Activated T-helper 17 cell treated with anti-CD3 and anti-CD28 coated beads, Interleukin-2, amount 50 U/mL, for 72 hours (primary cell): Measurements from ENCODE around the gene FOLR1. TPM values are rescaled to one million over a fixed set of nuclear protein-coding genes. Genes with fewer than 3 reads are reported as not detected.

ENCODE experiments used
- ATAC-seq: fragments of 150-1000 bp; cut with Tn5 transposase; replicated peaks from 2 replicates; pipeline ENCODE4 v1.10.0; 2021; ENCODE audit warnings: mild to moderate bottlenecking, moderate library complexity
- H3K27ac Mint-ChIP-seq: one replicate; pipeline ENCODE4 v1.8.0; 2022; ENCODE audit warnings: mixed read lengths
- H3K27me3 Mint-ChIP-seq: one replicate; pipeline ENCODE4 v1.8.0; 2022; ENCODE audit warnings: mixed read lengths
- H3K36me3 Mint-ChIP-seq: one replicate; pipeline ENCODE4 v1.8.0; 2022; ENCODE audit warnings: low read depth, mild to moderate bottlenecking, mixed read lengths
- H3K4me1 Mint-ChIP-seq: one replicate; pipeline ENCODE4 v1.8.0; 2022; ENCODE audit warnings: mixed read lengths
- H3K4me3 Mint-ChIP-seq: one replicate; pipeline ENCODE4 v1.8.0; 2022; ENCODE audit warnings: mild to moderate bottlenecking, mixed read lengths
- H3K9me3 Mint-ChIP-seq: one replicate; pipeline ENCODE4 v1.8.0; 2022; ENCODE audit warnings: mixed read lengths
- total RNA-seq, 2 donors: library from RNA; stranded (reverse); gene quantifications; one replicate each; pipeline ENCODE4 v1.2.3, GENCODE V29; 2022

FOLR1 gene
- total RNA-seq, 2 donors from 2014 or later: not detected

DNA sequence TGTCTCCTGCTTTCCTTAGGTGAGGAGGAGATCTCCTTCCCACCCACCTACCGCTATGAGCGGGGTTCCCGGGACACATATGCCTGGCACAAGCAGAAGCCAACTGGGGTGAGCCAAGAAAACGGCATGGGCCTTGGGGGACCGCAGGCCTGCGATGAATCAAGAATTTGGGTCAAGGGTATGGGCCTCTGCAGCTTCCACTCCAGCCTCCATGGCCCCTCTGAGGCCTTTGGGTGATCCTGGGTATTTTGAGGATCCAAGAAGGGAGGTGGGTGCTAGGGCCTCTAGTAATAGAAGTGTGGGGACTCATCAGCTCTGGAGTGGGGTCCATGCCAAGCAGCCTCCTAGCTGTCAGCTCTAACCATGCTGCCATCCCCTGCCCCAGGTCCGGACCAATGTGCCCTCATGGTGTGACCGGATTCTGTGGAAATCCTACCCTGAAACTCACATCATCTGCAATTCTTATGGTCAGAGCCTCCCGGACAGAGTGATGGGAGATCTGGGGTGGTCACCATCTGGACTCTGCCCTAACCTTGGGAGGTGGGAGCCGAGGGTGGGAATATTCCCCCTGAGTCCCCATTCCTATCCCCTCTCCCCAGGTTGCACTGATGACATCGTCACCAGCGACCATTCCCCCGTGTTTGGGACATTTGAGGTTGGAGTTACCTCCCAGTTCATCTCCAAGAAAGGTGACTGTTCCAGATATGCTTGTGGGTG, 41.3 kb downstream of the FOLR1 start:
- Mint-ChIP-seq H3K4me3 (no peak overlapping the region), H3K9me3 (no peaks in the 10 kb centered on the region), H3K27ac (no peak overlapping the region), H3K36me3 (peaks cover 82% of the 10 kb centered on the region), H3K27me3 (no peaks in the 10 kb centered on the region), H3K4me1 (peaks cover 5% of the 10 kb centered on the region)
- no peak for ATAC-seq

GRCh38 chr11:72233773-72234513, 42.0 kb downstream of the FOLR1 start:
- peak overlapping the region; percentile 74 for H3K27ac Mint-ChIP-seq
- peaks cover 5% of the 10 kb centered on the region for H3K4me1 Mint-ChIP-seq
- H3K4me3 Mint-ChIP-seq: no peak overlapping the region
- peaks cover 82% of the 10 kb centered on the region for H3K36me3 Mint-ChIP-seq
- no peaks in the 10 kb centered on the region for H3K27me3 Mint-ChIP-seq
- no peak for ATAC-seq
- H3K9me3 Mint-ChIP-seq: no peaks in the 10 kb centered on the region

GRCh38 chr11:72234514-72234830, 42.5 kb downstream of the FOLR1 start:
- no peaks in the 10 kb centered on the region for H3K9me3 Mint-ChIP-seq
- H3K27ac Mint-ChIP-seq: peak overlapping the region; percentile 74
- H3K36me3 Mint-ChIP-seq: peaks cover 80% of the 10 kb centered on the region
- no peak overlapping the region for H3K4me3 Mint-ChIP-seq
- H3K4me1 Mint-ChIP-seq: peaks cover 5% of the 10 kb centered on the region
- no peak for ATAC-seq
- peaks cover 3% of the 10 kb centered on the region for H3K27me3 Mint-ChIP-seq

- Mint-ChIP-seq H3K9me3 (no peaks in the 10 kb centered on the region), H3K27me3 (peaks cover 4% of the 10 kb centered on the region), H3K4me3 (no peak overlapping the region), H3K36me3 (peaks cover 76% of the 10 kb centered on the region), H3K27ac (peak overlapping the region; percentile 74), H3K4me1 (peaks cover 5% of the 10 kb centered on the region)
- ATAC-seq: no peak
These were observed 43.0 kb downstream of the FOLR1 start for GRCh38 chr11:72234920-72235319.

DNA sequence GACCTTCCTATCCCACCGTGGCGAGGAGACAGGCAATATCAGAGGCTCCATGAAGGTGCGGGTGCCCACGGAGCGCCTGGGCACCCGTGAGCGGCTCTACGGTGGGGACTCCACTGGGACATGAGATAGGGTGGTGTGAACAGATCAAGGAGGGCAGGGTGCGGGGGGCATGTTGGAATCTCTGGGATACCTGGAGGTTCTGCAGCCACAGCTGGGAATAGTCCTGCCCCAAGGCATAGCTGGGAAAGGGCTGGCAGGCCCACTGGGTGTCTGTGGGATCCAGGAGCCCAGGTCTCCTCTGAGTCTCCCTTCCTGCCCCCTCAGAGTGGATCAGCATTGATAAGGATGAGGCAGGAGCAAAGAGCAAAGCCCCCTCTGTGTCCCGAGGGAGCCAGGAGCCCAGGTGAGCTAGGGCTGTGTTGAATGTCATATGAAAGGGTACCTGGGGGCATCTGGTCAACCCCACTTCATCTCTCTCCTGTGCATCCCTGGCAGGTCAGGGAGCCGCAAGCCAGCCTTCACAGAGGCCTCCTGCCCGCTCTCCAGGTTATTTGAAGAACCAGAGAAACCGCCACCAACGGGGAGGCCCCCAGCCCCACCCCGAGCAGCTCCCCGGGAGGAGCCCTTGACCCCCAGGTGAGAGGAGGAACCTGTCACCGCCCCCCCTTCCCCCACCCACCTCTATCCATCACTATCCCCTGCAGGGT, 43.6 kb downstream of the FOLR1 start:
- Mint-ChIP-seq H3K27me3 (peaks cover 7% of the 10 kb centered on the region), H3K4me1 (peaks cover 9% of the 10 kb centered on the region), H3K9me3 (no peaks in the 10 kb centered on the region), H3K36me3 (peaks cover 70% of the 10 kb centered on the region), H3K4me3 (no peak overlapping the region), H3K27ac (no peak overlapping the region)
- no peak for ATAC-seq

- Mint-ChIP-seq H3K27me3 (peaks cover 14% of the 10 kb centered on the region), H3K27ac (no peak overlapping the region), H3K4me1 (peaks cover 13% of the 10 kb centered on the region), H3K4me3 (no peak overlapping the region), H3K9me3 (no peaks in the 10 kb centered on the region), H3K36me3 (peaks cover 63% of the 10 kb centered on the region)
- no peak for ATAC-seq
These were observed 44.2 kb downstream of the FOLR1 start for GRCh38 chr11:72236083-72236697.

GRCh38 chr11:72236774-72237111, 44.8 kb downstream of the FOLR1 start:
- no peak overlapping the region for H3K4me3 Mint-ChIP-seq
- H3K36me3 Mint-ChIP-seq: peaks cover 58% of the 10 kb centered on the region
- H3K4me1 Mint-ChIP-seq: peaks cover 13% of the 10 kb centered on the region
- no peak for ATAC-seq
- no peak overlapping the region for H3K27ac Mint-ChIP-seq
- no peaks in the 10 kb centered on the region for H3K9me3 Mint-ChIP-seq
- H3K27me3 Mint-ChIP-seq: peaks cover 17% of the 10 kb centered on the region

DNA sequence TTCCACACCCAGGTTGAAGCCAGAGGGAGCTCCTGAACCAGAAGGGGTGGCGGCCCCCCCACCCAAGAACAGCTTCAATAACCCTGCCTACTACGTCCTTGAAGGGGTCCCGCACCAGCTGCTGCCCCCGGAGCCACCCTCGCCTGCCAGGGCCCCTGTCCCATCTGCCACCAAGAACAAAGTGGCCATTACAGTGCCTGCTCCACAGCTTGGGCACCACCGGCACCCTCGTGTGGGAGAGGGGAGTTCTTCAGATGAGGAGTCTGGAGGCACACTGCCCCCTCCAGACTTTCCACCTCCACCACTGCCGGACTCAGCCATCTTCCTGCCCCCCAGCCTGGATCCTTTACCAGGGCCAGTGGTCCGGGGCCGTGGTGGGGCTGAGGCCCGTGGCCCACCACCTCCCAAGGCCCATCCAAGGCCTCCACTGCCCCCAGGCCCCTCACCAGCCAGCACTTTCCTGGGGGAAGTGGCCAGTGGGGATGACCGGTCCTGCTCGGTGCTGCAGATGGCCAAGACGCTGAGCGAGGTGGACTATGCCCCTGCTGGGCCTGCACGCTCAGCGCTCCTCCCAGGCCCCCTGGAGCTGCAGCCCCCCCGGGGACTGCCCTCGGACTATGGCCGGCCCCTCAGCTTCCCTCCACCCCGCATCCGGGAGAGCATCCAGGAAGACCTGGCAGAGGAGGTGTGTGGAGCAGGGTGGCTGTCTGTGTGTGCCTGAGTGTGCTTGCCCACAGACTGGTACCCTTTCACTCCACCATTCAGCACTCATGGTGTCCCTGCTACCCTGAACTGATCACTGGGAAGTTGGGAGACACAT, 45.4 kb downstream of the FOLR1 start:
- Mint-ChIP-seq H3K4me1 (peaks cover 13% of the 10 kb centered on the region), H3K27me3 (peaks cover 23% of the 10 kb centered on the region), H3K4me3 (no peak overlapping the region), H3K27ac (no peak overlapping the region), H3K9me3 (no peaks in the 10 kb centered on the region), H3K36me3 (peaks cover 52% of the 10 kb centered on the region)
- no peak for ATAC-seq

DNA sequence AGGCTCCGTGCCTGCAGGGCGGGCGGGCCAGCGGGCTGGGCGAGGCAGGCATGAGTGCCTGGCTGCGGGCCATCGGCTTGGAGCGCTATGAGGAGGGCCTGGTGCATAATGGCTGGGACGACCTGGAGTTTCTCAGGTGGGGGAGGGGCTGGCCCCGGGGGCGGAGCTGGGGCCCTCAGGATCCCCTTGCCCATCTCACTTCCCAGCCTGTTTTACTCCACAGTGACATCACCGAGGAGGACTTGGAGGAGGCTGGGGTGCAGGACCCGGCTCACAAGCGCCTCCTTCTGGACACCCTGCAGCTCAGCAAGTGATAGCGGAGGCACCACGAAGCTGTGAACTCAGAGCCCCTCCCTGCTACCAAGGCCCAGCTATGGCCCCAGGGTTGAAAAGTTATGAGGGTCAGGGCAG, 46.1 kb downstream of the FOLR1 start:
- peaks cover 30% of the 10 kb centered on the region for H3K27me3 Mint-ChIP-seq
- H3K36me3 Mint-ChIP-seq: peaks cover 45% of the 10 kb centered on the region
- no peak overlapping the region for H3K27ac Mint-ChIP-seq
- H3K9me3 Mint-ChIP-seq: no peaks in the 10 kb centered on the region
- peak; percentile 74 for ATAC-seq
- no peak overlapping the region for H3K4me3 Mint-ChIP-seq
- H3K4me1 Mint-ChIP-seq: peaks cover 13% of the 10 kb centered on the region

GRCh38 chr11:72238492-72239312, 46.8 kb downstream of the FOLR1 start:
- H3K4me3 Mint-ChIP-seq: peak overlapping the region; percentile 25
- H3K9me3 Mint-ChIP-seq: no peaks in the 10 kb centered on the region
- peaks cover 35% of the 10 kb centered on the region for H3K27me3 Mint-ChIP-seq
- H3K27ac Mint-ChIP-seq: no peak overlapping the region
- ATAC-seq: no peak
- H3K36me3 Mint-ChIP-seq: peaks cover 39% of the 10 kb centered on the region
- H3K4me1 Mint-ChIP-seq: peaks cover 16% of the 10 kb centered on the region

DNA sequence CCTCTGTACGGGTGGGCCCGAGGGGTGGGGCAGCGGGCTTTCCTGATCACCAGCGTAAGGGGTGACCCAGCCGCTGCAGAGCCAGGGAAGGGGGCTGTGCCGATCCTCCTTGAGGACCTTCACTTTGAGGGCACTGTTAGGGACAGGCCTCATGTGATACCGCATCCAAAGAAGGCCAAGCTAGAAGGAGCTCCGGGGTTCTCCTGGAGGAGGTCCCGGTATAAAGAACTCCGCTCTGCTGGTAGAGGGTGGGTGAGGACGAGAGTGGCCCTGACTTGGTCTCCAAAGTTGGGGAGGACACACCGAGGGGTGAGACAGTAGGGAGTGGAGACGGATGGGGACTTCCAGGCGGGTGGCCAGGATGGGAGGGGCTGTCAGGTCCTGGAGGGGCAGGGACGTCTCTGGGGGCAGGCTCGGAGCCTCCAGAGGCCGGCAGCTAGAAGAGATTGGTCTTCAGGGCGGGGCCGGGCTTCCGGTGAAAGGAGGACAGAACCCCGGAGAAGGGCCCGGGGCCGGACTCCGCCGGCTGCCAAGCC, 47.4 kb downstream of the FOLR1 start:
- peaks cover 33% of the 10 kb centered on the region for H3K36me3 Mint-ChIP-seq
- peak overlapping the region; percentile 25 for H3K4me3 Mint-ChIP-seq
- peaks cover 13% of the 10 kb centered on the region for H3K4me1 Mint-ChIP-seq
- no peak for ATAC-seq
- no peaks in the 10 kb centered on the region for H3K9me3 Mint-ChIP-seq
- H3K27ac Mint-ChIP-seq: no peak overlapping the region
- H3K27me3 Mint-ChIP-seq: peaks cover 36% of the 10 kb centered on the region

GRCh38 chr11:72239849-72240460, 48.0 kb downstream of the FOLR1 start:
- peaks cover 29% of the 10 kb centered on the region for H3K36me3 Mint-ChIP-seq
- peak overlapping the region; percentile 56 for H3K4me3 Mint-ChIP-seq
- H3K9me3 Mint-ChIP-seq: no peaks in the 10 kb centered on the region
- peaks cover 41% of the 10 kb centered on the region for H3K27me3 Mint-ChIP-seq
- no peak for ATAC-seq
- H3K4me1 Mint-ChIP-seq: peaks cover 17% of the 10 kb centered on the region
- H3K27ac Mint-ChIP-seq: no peak overlapping the region
